Hematopoietic multipotent progenitor cell treated with erythropoietin and hydrocortisone succinate and interleukin-3 and kit ligand, for 8 days (in vitro differentiated cells): Measurements from ENCODE around the gene CNTN2.

Experiments used
- DNase-seq: peaks from one replicate; pipeline ENCODE4 v3.0.0-alpha.2; 2015

CNTN2 gene

GRCh38 chr1:205074084-205074483 is 31.1 kb downstream of the CNTN2 start:
- no peak for DNase-seq

GRCh38 chr1:205074513-205074912 is 31.5 kb downstream of the CNTN2 start:
- no peak for DNase-seq

DNA sequence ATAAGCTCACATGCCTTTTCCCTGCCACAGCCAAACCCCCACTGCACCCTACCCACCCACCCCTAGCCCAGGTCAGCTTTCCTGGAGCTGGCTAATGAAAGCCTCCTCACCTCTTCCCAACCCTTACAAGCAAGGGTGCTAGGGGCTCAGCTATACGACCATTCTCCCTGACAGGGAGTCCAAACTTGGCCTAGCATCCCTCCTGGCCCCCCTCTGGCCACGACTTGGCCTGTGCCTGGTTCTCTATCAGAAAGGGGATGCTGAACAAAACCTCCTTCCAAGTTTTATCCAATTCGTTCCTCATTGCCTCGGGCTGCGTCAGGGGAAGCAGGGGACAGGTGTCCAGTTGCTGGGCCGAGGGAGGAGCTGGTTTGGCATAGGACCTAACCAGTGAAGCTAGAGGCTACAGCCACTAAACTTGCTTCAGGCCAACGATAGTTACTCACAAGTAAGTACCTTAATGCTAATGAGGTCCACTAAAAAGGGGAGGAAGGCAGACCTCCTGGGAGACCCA is 32.7 kb downstream of the CNTN2 start:
- DNase-seq, result no peak

DNA sequence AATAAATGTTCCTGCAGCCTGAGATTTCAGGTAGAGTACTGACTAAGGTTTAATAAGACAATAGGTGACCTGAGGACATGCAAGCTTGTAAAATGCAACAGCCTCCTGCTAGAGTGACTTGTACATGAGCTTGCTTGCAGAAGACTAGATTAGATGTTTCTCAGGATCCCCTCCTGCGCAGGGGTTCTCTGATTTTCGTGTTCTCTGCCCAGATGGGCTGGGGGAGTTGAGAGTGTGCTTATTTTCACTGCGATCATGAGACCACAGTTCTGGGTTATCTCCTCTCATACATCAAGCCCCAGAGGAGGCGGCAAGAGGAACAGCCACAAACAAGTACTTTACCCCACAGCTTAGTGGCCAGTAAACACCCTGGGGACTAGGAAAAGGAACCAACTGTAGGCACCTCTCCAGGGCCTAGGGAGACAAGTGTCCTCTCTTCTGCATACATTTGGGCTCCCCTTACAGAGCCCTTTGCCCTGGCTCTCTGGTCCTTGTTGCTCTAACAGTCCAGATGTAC is 33.3 kb downstream of the CNTN2 start:
- peak; percentile 4 for DNase-seq

DNA sequence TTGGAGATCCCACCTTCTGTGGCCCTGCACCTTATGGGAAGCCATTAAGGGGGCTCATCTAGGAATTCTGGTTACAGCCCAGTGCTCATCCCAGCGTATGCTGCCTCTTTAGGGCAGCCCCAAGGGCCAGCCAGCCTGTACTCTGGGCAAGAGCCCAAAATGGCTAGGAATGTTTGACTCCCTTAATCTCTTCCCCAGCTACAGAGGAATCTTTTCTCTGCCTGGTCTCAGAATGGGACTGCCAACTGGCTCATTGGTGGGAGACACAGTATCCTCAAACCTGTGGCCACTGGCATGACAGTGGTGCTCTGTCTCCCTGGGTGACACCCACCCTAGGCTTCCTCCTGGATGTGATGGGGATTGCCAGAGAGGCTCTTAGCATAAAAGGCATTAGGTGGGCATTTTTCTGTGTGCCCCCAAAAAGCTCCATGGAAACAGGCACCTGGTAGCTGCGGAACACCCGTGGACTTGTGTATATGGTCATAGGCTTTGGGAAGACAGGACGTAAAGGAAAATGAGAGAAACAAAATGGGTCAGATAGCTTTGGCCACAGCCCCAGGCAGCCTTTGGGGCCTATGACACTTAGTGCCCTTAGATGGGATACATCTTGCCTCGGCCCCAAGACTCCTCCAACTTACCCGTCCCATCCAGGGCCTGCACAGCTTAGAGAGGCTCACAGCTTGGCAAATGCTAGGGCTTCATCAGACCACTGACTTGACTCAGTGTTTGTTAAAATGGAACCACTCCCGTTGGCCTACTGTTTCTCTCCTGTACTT is 34.3 kb downstream of the CNTN2 start:
- no peak for DNase-seq

- DNase-seq, result no peak
Observed at GRCh38 chr1:205077934-205078311, 34.9 kb downstream of the CNTN2 start.

- DNase-seq, result no peak
Observed at GRCh38 chr1:205082431-205082830, 39.4 kb downstream of the CNTN2 start.

GRCh38 chr1:205084360-205084759 is 41.3 kb downstream of the CNTN2 start, which contains the start of gene TMEM81:
TSS of gene TMEM81 (minus strand) at chr1:205084460. CDS start at chr1:205084320, 140 bp downstream.
- DNase-seq, result no peak

DNA sequence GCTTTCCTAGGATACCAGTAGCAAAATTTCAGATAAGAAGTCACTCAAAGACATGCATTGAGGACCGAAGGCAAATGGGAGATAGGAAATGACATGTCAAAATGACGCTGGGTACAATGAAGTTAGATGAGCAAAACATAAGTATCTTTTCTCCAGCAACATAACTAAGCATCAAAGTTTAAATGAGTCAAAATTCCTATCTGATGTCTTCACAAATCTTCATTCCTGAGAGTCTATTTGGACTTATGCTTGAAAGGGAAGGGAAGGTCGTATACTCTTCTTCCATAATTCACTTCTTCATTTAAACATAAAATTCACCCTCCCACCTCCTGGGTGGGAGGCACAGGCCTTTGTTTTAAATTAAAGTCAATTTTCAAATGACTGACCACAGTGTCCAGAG is 45.3 kb downstream of the CNTN2 start:
- no peak for DNase-seq

DNA sequence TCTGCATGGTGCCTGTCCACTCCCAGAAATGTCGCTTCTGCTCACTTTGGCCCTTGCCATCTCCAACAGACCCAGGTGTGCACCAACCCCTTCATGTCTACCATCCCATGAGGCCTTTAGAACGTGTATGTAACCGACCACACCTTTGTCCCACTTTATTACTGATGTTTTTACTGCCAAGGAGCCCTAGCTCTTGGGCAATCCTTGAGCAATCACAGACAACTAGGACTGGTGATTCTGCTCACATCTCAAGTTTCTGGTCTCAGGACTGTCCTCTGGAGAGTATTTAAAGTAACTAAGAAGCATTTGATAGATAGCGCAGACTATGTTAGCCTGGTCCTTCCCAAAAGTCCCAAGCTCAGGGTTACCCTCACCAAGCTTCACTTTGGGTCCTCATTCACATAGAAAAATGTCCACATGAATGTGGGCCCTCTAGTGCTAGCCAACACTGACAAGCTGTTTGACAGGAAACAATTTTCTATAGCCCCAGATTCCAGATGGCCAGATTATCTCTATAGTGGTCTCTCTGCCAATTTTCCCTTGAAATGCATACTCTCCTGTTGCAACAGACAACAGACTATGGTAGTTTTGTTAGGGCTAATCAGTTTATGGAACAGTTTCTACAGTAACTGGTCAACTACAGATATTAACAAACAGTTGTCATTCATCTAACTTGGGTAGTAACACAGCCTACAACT is 48.2 kb downstream of the CNTN2 start:
- DNase-seq, result no peak

DNA sequence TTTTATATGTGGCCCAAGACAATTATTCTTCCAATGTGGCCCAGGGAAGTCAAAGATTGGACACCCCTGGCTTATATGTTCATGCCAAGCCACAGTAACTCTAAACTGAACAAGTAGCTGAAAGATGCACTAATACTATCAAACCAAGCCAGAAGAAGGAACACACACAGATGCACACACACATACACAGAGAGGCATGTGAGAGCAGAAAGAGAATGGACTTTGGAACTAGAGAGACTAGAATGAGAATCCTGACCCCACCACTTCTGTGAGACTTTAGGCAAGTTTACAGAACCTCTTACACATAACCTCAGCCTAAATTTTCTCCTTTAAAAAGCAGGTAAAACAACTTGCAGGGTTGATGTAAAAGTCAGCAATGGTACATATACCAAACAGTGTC is 52.4 kb downstream of the CNTN2 start:
- DNase-seq, result no peak

GRCh38 chr1:205098242-205098641 is 55.2 kb downstream of the CNTN2 start:
- no peak for DNase-seq

- no peak for DNase-seq
Observed at GRCh38 chr1:205102404-205102803, 59.4 kb downstream of the CNTN2 start.

- no peak for DNase-seq
Observed at GRCh38 chr1:205107327-205107726, 64.3 kb downstream of the CNTN2 start.

GRCh38 chr1:205108464-205108863 is 65.5 kb downstream of the CNTN2 start:
- no peak for DNase-seq

GRCh38 chr1:205109269-205109668 is 66.3 kb downstream of the CNTN2 start:
- no peak for DNase-seq

- DNase-seq, result no peak
Observed at GRCh38 chr1:205109711-205110110, 66.7 kb downstream of the CNTN2 start.

DNA sequence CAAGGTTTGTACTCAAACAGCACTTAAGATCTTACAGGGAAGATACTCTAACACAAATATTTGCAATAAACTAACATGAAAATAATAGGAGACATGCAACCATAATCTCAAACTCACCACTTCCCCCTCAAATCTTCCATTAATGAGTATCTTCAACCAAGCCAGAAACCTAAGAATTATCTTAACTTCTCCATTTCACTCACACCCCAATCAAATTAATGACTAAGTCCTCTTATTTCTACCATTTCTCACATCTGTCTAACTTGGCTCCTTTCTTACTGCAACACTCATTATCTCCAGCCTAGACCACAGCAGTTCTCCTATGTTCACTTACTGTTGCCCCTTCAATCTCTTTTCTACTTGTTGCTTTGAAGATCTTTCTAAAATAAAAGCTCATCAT is 68.3 kb downstream of the CNTN2 start:
- no peak for DNase-seq

GRCh38 chr1:205118752-205119151 is 75.7 kb downstream of the CNTN2 start:
- peak; percentile 26 for DNase-seq

DNA sequence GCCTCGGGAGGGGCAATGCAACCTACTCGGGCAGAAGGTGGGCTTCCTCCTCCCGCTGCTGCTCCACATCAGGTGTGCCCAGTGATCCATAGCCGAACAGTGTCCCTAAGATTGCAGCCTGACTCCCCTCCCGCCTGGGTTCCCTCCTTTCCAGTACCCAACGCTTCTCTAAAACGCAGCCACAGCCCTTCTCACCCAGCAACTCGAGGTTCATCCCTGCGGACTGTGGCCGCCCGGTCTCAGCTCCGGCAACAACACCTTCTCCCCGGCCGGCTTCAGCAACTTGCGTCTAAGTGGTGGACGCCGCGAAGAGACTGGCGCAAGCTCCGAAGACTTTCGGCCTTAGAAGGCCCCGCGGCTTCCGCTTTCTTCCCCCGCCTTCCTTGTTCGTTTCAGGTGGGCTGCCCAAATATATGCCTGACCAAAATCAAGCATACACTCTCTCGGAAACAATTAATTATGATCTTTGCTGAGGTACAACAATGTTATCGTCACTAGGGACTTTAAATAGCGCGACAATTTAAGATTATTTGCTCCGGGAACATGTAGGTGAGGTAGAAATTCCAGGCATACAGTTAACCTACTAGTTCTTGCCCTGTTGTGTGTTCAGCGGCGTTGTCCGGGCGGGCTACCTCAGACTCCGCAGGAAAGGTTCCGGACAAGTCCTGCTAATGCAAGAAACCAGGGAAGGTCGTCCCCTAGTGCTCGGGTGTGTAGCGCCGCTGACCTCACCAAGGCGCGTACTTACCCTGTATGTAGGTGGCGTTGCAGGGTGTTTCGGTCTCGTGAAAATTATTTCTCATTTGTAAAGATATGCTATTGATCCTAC is 78.9 kb downstream of the CNTN2 start, which contains the start of gene RBBP5:
TSS of gene RBBP5 (minus strand) at position 319 of the 829 bp plus-strand sequence. CDS start at position 214, 105 bp downstream.
- DNase-seq, result peak; percentile 97

DNA sequence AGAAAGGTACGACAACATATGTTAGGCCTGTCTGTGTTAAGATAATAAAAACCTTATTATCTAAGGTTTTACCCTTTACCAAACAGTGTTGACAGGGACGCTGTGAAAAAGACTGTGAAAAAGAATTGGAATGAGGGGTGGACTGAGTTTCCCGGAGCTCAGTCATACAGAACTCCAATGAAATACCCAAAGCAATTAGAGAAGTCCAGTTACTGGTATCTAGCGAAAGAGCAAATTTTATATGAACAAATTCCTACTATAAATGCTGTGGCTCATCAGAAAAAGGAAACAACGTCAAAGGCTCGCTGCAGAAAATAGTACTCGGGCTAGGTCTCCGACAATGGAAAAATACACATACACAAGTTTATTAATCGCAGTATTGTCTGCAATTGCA is 79.5 kb downstream of the CNTN2 start:
- DNase-seq, result no peak

- no peak for DNase-seq
Observed at GRCh38 chr1:205124726-205125125, 81.7 kb downstream of the CNTN2 start.

DNA sequence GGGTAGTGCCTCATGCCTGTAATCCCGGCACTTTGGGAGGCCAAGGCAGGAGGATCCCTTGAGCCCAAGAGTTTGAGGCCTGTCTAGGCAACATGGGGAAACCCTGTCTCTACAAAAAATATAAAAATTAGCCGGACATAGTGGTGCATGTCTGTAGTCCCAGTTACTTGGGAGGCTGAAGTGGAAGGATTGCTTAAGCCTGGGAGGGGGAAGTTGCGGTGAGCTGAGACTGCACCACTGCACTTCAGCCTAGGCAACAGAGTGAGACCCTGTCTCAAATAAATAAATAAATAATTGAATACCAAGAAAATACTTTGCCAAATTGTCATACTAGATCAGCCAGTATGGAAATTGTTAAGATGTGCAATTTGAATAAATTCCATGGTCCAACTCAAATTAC is 84.6 kb downstream of the CNTN2 start:
- DNase-seq, result no peak
